HG03460 (cell line): ENCODE results near the gene GSTM4.

Experiments used
- ATAC-seq: cut with Tn5 transposase; IDR thresholded peaks from one replicate; pipeline ENCODE4 v1.9.1; 2021; ENCODE audit not compliant: unreplicated experiment

Gene GSTM4

DNA sequence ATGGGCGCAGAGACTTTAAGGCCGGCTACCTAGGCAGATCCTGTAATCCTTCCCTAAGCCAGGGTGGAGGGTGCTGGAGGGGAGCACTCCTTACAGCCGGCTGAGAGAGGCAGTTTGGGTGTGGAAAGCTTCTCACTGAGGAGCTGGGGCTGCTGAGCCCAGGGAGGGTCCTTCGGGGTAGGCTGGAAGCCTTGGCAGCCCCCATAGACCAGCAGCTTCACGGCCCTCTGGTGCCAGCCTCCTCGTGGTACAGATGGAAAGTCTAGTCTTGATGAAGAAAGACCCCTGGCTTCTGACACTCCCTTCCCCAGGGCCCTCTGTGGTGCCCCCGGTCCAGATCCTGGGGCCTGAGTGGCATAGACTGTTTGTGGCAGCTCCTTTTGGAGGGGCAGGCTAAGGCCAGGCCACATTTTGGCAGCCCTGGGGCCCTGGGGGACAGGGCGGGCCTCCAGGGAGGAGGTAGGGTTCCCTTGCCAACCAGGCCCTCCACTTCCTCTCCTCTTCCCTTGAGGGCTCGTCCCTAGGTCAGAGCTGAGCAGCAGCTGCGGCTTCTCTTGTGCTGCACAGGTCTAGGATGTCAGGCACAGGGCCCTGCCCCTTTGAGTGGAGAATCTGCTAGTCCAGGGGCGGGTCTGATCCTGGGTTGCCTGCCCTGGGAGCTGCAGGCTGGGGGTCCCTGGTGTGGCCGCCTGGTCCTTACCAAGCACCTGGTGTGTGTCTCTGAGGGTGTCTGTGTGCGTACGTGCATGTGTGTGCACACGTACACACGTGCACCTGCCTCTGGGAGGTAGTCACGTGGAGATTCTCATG lies 31.5 kb upstream of the GSTM4 start:
- peak; percentile 26 for ATAC-seq

DNA sequence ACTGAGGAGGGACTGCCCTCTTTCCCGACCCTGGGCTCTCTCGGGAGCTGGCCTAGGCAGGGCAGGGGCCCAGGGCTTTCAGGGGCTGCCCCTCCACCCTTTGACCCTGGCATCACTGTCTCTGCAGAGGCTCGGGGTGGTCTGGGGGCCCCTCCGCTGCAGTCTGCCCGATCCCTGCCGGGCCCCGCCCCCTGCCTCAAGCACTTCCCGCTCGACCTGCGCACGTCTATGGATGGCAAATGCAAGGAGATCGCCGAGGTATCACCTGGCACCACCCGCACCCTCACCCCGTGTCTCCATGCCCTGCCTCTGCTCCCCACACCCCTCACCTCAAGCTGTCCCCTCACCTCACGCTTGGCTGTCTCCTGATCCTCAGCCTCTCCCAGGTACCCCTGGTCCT lies 30.7 kb upstream of the GSTM4 start:
- no peak for ATAC-seq

DNA sequence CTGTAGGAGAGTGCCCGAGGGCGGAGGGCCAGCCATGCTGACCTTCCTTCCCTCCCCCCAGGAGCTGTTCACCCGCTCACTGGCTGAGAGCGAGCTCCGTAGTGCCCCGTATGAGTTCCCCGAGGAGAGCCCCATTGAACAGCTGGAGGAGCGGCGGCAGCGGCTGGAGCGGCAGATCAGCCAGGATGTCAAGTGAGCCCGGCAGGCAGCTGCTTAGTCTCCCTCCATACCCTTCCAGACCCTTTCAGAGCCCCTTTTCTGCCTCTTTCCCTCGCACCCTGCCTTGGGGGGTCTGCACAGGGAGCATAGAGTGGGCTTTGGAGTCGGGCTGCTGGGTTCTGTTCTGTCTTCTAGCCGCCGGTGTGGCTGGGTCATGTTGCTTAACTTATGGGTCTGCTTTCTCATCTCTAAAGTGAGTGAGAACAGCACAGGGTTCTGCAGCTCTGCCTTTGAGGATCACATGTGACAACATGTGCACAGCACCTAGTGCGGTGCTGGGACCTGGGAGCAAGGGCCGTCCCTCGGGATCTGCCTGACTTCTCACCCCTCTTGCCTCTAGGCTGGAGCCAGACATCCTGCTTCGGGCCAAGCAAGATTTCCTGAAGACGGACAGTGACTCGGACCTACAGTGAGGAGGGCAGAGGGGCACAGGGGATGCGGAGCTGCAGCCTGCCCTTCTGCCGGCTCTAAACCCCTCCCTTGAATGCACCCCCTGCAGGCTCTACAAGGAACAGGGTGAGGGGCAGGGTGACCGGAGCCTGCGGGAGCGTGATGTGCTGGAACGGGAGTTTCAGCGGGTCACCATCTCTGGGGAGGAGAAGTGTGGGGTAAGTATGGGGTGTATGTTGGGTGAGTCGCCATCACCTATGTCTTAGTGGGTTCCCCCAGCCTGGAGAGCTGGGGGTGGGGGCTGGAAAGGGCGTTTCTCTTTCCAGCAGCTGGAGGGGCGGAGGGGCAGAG lies 30.0 kb upstream of the GSTM4 start:
- no peak for ATAC-seq

DNA sequence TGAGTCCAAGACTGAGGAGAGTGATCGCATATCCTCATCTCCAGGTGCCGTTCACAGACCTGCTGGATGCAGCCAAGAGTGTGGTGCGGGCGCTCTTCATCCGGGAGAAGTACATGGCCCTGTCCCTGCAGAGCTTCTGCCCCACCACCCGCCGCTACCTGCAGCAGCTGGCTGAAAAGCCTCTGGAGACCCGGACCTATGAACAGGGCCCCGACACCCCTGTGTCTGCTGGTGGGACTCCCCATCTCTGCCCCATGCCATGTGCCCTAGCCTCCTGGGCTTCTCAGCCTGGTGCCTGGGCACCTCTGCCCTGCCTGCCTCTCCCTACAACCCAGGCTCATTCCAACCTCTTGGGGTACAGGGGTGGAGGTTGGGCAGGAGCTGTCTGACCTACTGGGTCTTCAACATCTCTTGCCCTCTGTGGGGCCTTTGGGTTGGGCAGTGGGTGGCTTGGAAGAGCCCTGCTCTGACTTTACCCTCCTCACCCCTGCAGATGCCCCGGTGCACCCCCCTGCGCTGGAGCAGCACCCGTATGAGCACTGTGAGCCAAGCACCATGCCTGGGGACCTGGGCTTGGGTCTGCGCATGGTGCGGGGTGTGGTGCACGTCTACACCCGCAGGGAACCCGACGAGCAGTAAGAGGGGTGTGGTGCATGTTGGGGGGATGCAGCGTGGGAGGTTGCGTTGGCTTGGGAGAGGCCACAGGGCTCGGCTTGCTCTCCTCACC lies 29.1 kb upstream of the GSTM4 start:
- ATAC-seq, result no peak

DNA sequence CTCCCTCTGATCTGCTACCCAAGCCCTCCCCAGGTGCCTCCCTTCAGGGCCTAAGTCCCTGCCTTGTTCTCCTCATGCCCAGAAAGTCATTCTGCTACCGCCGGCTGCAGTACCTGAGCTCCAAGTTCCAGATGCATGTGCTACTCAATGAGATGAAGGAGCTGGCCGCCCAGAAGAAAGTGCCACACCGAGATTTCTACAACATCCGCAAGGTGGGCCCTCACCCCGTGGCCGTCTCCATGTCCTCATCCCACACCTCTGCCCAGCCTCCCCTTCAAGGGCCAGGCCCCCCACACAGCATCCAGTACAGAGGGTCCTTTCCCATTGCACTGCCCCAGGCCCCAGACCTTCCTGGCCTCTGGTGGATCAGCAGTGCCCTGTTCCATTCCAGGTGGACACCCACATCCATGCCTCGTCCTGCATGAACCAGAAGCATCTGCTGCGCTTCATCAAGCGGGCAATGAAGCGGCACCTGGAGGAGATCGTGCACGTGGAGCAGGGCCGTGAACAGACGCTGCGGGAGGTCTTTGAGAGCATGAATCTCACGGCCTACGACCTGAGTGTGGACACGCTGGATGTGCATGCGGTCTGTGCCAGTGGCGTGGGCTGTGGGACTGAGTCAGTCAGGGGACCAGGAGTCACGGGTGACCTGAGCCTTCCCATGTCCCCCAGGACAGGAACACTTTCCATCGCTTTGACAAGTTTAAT lies 28.1 kb upstream of the GSTM4 start:
- no peak for ATAC-seq

DNA sequence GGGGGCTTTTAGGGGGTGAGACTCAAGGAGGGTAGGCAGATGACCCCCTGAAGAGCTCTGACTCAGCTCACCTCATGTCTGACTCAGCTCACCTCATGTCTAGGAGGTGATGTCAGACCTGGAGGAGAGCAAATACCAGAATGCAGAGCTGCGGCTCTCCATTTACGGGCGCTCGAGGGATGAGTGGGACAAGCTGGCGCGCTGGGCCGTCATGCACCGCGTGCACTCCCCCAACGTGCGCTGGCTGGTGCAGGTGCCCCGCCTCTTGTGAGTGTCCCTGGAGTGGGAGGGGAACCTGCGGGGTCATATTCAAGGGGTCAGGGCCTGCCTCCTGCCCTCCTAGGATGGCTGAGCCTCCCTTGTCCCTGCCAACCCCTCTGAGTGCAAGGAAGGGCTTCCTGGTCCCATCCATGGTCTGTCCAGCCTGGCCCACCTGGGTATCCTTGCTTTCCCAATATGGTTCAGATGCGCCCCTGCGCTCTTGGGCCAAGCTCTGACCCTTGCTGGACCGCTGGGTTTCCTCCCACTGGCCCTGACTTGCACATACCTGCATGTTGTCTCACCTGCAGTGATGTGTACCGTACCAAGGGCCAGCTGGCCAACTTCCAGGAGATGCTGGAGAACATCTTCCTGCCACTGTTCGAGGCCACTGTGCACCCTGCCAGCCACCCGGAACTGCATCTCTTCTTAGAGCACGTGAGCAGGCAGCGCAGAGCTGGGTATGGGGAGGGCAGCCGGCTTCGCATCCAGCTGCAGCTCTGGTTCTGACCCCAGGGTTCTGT lies 27.2 kb upstream of the GSTM4 start:
- ATAC-seq, result no peak

DNA sequence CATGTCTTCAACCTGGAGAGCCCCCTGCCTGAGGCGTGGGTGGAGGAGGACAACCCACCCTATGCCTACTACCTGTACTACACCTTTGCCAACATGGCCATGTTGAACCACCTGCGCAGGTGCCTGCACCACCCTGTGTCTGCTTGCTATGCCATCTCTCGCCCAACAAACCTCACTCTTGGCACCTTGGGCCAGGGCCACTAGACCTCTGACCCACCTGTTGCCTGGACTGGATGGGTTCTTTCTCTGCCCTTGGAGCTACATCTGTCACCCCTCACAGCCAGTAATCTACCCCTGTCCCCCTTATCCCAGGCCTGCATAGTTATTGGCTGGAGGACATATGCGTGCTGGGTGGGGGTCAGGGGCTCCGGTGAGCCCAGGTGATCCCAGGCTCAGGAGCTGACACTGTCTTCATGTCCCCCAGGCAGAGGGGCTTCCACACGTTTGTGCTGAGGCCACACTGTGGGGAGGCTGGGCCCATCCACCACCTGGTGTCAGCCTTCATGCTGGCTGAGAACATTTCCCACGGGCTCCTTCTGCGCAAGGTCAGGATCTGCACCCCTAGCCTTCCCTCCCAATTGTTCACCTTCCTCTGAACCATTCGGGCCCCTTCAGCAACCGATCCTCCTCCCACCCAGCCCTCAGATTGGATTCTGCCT lies 26.4 kb upstream of the GSTM4 start:
- ATAC-seq, result no peak

DNA sequence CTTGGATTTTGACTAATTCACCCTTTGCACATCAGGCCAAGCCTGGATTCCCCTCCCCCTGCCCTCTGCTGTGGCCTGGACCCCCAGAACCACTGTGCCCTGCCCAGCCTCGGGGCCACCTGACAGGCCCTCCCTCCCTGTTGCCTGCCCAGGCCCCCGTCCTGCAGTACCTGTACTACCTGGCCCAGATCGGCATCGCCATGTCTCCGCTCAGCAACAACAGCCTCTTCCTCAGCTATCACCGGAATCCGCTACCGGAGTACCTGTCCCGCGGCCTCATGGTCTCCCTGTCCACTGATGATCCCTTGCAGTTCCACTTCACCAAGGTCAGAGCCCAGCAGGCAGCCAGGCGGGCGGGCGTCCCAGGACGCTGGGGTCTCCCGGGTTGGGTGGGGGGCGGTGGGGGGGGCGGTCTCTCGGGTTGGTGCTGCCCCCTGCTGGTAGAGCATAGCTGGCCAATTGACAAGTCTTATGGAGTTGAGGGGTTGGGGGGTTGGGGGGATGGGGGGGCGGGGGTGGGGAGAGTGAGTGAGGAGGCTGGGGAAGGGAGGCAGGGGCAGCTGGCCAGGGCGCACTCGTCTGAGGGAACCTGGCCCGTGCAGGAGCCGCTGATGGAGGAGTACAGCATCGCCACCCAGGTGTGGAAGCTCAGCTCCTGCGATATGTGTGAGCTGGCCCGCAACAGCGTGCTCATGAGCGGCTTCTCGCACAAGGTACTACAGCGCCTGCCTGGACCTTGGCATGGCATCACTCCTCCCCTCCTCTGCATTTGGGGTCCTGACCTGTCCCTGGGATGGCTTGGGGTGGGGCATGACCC lies 25.6 kb upstream of the GSTM4 start:
- ATAC-seq, result no peak

DNA sequence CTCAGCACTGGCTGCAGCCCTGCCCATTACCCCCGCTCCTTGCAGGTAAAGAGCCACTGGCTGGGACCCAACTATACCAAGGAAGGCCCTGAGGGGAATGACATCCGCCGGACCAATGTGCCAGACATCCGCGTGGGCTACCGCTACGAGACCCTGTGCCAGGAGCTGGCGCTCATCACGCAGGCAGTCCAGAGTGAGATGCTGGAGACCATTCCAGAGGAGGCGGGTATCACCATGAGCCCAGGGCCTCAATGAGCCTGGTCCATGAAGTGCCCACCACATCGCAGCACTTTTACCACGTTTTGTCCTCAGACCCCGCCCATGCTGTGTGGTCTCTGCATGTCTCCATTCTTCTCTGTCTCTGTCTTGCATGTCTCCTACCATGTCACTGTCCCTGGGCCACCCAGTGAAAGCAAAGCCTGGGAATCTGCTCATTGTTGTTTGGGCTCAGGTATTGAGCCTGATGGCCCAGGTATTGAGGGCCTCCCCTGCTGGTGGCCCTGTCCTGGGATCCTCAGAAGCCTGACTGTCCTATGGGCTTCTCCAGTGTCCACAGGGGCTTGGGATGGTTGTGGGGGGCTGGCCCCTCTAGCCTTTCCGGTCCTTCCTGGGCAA lies 24.9 kb upstream of the GSTM4 start:
- ATAC-seq, result no peak

DNA sequence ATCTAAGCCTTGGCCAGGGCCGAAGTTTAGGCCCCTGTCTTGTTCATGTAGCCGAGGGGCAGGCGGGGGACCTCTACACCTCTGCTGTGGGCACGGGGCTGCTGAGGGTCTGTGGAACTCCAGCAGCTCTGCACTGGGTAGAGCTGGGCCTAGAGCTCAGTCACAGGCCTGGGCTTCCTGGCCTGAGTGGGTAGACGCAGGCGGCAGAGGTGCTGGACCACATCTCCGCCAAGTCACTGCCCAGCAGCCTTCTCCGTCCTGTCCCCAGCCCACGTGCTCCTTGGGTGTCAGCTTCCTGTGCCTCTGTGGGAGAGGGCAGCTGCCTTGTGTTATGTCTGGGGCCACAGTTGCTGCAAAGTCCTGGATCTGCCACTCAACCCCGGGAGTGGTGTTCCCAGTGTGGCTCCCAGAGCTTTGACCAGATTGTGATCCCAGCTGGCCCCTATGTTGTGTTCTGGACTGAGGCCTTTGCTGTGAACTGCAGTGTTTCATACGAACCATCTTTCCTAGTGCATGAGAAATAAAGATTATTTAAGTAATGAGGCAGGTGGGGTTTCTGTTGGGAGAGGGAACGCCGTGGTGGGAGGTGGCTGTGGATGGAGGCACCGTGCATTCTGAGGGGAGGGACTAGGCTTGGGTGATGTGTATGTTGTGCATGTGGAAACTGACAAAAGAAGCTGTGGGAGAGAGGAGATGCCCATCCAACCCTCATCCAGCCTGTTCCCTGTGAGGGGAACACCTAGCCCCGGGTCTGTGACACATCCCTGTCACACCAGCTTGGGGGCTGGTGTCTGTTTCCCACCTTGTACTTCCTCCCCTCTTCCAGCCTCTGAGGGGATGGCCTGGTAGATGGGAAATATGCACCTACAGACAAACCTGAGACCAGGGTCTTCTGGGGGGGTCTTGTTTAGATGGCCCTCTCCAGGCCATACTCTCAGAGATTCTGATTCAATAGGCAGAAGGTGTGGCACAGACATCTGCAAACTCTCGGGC lies 24.1 kb upstream of the GSTM4 start:
- no peak for ATAC-seq

DNA sequence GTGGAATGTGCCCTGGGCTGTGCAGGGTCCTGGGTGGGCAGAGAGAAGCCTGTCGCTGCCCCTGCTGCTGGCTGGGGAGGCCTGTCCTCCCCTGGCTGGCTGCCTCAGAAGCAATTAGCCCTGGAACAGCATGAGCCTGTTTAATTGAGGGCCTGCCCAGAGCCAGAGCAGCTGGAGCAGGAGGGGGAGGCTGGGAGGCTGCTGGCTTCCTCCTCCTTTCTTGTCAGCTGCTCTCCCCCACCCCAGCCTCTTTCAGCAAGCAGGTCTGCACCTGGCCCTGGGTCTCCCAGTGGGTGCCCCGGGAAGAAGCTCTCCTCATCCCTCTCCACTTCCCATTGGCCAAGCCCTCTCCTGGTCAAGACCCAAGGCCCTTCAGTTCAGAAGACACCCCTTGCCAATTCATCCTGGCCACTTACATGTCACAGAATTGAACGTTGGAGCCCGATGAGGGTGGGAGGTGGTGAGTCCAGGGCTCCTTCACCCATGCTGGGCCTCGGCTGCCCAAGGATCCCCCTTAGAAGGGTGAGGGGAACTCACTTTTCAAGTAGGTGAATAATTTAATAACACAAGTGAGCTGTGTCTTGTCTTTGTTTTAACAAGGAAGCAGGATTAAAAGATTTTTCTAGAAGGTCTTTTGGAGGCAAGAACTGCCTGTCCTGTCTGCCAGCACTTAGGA lies 23.1 kb upstream of the GSTM4 start:
- no peak for ATAC-seq

DNA sequence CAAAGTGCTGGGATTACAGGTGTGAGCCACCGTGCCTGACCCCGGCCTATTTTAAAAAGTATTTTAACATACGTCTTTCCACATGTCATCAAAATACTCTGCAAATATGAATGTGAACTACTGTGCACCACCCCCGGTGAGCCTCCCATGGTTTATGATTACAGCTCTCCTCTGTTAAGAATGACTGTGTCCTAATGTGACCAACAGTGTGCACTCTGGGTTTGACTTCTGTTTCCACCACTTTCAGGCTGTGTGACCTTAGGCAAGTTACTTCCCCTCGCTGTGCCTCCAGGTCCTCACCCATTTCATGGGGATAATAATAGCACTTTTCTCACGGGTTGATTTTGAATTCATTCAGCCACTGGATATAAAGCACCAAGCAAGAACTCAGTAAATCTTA lies 21.6 kb upstream of the GSTM4 start:
- ATAC-seq, result no peak

DNA sequence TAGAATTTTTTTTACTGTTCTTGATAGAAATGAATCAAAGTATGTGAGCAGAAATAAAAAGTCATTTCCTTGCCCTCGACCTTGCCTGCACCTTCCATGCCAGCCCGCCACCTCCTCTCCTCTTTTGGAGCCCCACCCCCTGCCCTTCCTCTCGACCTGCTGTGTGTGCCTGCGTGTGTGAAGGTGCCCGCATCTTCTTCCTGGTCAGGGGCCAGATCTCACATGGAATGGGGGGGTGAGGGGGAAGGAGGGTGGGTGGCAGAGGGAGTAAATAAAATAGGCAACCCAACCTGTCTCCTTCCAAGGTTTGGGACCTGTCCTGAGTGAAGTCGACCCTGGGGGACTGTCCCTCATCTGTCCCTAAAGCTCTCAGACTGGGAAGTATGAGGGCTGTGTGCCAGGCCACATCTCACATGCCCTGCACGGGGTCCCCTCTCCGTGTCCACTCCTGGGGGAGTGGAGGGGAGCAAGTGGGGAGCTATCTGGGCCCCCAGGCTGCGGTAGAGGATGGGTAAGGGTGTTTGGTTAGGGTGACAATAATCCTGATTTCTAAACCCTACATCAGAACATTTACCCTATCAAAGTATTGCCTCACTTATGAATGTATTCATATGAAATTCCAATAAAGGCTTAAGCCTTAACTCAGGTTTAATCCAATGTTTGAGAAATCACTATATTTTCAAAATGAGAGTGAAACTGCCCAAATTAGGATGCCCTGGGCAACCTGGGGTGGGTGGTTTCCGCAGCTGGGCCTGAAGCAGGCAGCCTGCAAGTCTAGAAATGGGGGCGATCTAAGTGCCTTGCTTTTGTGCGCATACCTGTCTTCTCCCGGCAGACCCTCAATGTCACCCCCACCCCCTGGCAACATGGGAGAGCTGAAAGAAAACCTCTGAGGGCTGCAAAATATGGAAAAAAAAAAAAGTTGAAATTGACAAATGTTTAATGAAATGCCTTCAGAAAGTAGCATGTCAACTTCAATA lies 20.8 kb upstream of the GSTM4 start:
- no peak for ATAC-seq

DNA sequence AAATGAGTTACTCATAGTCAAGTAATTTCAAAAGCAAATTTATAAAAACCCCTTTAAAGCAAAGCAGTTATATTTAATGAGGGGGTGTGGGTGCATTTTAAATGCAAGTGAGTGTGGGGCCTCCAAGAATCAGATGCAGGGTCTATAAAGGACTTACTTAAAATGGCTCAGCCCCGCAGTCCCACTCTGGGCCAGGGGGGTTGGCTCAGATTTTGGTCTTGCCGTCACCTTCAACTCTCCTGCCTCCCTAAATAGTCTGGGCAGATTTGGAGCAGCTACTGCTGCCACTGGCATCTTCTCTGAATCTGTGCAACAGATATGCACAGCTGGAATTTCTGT lies 20.1 kb upstream of the GSTM4 start:
- ATAC-seq, result no peak

DNA sequence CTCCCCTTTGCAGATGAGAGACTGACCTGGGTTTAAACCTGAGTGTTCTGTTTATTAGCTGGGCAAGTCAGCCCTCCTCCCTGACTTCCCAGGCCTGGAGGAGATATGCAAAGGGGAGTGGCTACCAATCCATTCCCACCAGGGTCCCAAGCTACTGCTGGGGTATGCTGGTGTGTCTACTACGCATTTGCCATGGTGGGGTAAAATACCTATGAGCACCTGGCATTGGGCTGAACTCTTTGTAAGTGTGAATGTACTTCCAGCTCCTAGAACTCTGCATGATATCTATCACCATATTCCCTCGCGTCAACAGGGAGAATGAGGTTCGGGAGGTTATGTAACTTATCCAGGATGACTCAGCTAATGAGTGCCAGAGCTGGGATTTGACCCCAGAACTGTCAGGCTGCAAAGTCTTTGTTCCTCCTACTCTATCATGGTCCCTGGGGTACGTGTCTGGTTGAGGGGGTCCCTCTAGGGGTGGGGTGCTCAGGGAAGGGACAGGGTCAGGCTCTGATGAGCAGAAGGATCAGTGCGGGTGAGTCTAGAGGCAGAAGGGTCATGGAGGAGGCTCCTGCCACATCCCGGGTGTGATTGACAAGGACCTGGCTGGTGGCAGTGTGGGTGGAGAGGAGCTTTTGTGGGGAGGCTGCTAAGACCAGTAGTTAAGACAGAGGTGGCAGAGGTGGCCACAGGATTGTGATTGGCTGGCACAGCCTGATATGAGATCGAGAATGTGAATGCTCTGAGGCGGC lies 19.5 kb upstream of the GSTM4 start:
- ATAC-seq, result no peak
